ENCODE data around the gene WFS1.

Gene WFS1

GRCh38 chr4:6319530-6320150 is 50.0 kb downstream of the WFS1 start:
- Histone ChIP-seq H3K9me3 (no peaks in the 10 kb centered on the region), H3K4me3 (ENCODE audit: low read depth, low read length) (no peak overlapping the region), H3K36me3 (no peaks in the 10 kb centered on the region), H3K4me1 (no peaks in the 10 kb centered on the region), H3K27me3 (no peaks in the 10 kb centered on the region)
- no peak for DNase-seq
- no peak for TF ChIP-seq CTCF (IDR thresholded peaks at IDR 0.05; ENCODE audit: low read depth, low read length)

GRCh38 chr4:6320663-6321062 is 51.0 kb downstream of the WFS1 start:
- H3K4me1 ChIP-seq = no peaks in the 10 kb centered on the region
- no peaks in the 10 kb centered on the region for H3K27me3 ChIP-seq
- H3K4me3 ChIP-seq (ENCODE audit: low read depth, low read length) = no peak overlapping the region
- H3K9me3 ChIP-seq = no peaks in the 10 kb centered on the region
- no peaks in the 10 kb centered on the region for H3K36me3 ChIP-seq
- DNase-seq = no peak
- TF ChIP-seq CTCF (IDR thresholded peaks at IDR 0.05; ENCODE audit: low read depth, low read length) = no peak

GRCh38 chr4:6321361-6321760 is 51.7 kb downstream of the WFS1 start:
- H3K4me3 ChIP-seq (ENCODE audit: low read depth, low read length) = no peak overlapping the region
- no peak for DNase-seq
- H3K36me3 ChIP-seq = no peaks in the 10 kb centered on the region
- no peaks in the 10 kb centered on the region for H3K27me3 ChIP-seq
- no peaks in the 10 kb centered on the region for H3K9me3 ChIP-seq
- no peak for TF ChIP-seq CTCF (IDR thresholded peaks at IDR 0.05; ENCODE audit: low read depth, low read length)
- no peaks in the 10 kb centered on the region for H3K4me1 ChIP-seq

GRCh38 chr4:6322067-6322760 is 52.6 kb downstream of the WFS1 start:
- Histone ChIP-seq H3K4me1 (no peaks in the 10 kb centered on the region), H3K36me3 (no peaks in the 10 kb centered on the region), H3K4me3 (ENCODE audit: low read depth, low read length) (no peak overlapping the region), H3K9me3 (no peaks in the 10 kb centered on the region), H3K27me3 (no peaks in the 10 kb centered on the region)
- no peak for DNase-seq
- no peak for TF ChIP-seq CTCF (IDR thresholded peaks at IDR 0.05; ENCODE audit: low read depth, low read length)

GRCh38 chr4:6322761-6323566 is 53.3 kb downstream of the WFS1 start:
- Histone ChIP-seq H3K4me3 (ENCODE audit: low read depth, low read length) (no peak overlapping the region), H3K4me1 (no peaks in the 10 kb centered on the region), H3K27me3 (no peaks in the 10 kb centered on the region), H3K36me3 (no peaks in the 10 kb centered on the region), H3K9me3 (no peaks in the 10 kb centered on the region)
- no peak for DNase-seq
- no peak for TF ChIP-seq CTCF (IDR thresholded peaks at IDR 0.05; ENCODE audit: low read depth, low read length)

All from BE2C (cell line).